Activated naive CD4-positive, alpha-beta T cell treated with anti-CD3 and anti-CD28 coated beads, Interleukin-2, amount 50 U/mL, for 24 hours (primary cell): ENCODE data around the gene TRAPPC13.
"Not testable (repeated sequence)": the region's sequence is repeated elsewhere in the genome, so short reads cannot be mapped to it uniquely, and the experiment has no call there.

Experiments
- H3K27ac Mint-ChIP-seq: one replicate; pipeline ENCODE4 v1.8.0; 2021; ENCODE audit warnings: mild to moderate bottlenecking, mixed read lengths
- H3K27me3 Mint-ChIP-seq: one replicate; pipeline ENCODE4 v1.8.0; 2021; ENCODE audit warnings: mixed read lengths
- H3K36me3 Mint-ChIP-seq: one replicate; pipeline ENCODE4 v1.8.0; 2021; ENCODE audit warnings: mixed read lengths
- H3K4me1 Mint-ChIP-seq: one replicate; pipeline ENCODE4 v1.8.0; 2021; ENCODE audit warnings: mixed read lengths
- H3K4me3 Mint-ChIP-seq: one replicate; pipeline ENCODE4 v1.8.0; 2021; ENCODE audit warnings: mild to moderate bottlenecking, mixed read lengths
- H3K9me3 Mint-ChIP-seq: one replicate; pipeline ENCODE4 v1.8.0; 2021; ENCODE audit warnings: mixed read lengths

Gene TRAPPC13

GRCh38 chr5:65624571-65625555 is at the start of gene TRAPPC13, which contains the start of gene SHLD3:
Gene TRAPPC13, plus strand, starts transcription at chr5:65625027. Its CDS starts 34 bp downstream, at chr5:65625061.
Gene SHLD3, plus strand, starts transcription at chr5:65625027. Its CDS starts 4,561 bp downstream, at chr5:65629588.
- H3K36me3 Mint-ChIP-seq: no peaks in the 10 kb centered on the region
- no peaks in the 10 kb centered on the region for H3K27me3 Mint-ChIP-seq
- peak within 1 kb of the TSS; percentile 96 for H3K4me3 Mint-ChIP-seq
- H3K27ac Mint-ChIP-seq: peak within 1 kb of the TSS; percentile 96
- H3K4me1 Mint-ChIP-seq: peaks cover 46% of the 10 kb centered on the region
- no peaks in the 10 kb centered on the region for H3K9me3 Mint-ChIP-seq

GRCh38 chr5:65577141-65577540 is 47.7 kb upstream of the TRAPPC13 start:
- Mint-ChIP-seq H3K9me3 (no peaks in the 10 kb centered on the region), H3K4me3 (no peak overlapping the region), H3K4me1 (peaks cover 46% of the 10 kb centered on the region), H3K27ac (no peak overlapping the region), H3K36me3 (peaks cover 11% of the 10 kb centered on the region), H3K27me3 (no peaks in the 10 kb centered on the region)

GRCh38 chr5:65588694-65589093 is 36.1 kb upstream of the TRAPPC13 start:
- peaks cover 17% of the 10 kb centered on the region for H3K36me3 Mint-ChIP-seq
- no peaks in the 10 kb centered on the region for H3K27me3 Mint-ChIP-seq
- H3K9me3 Mint-ChIP-seq: no peaks in the 10 kb centered on the region

GRCh38 chr5:65601761-65602160 is 23.1 kb upstream of the TRAPPC13 start:
- H3K27ac Mint-ChIP-seq, H3K27me3 Mint-ChIP-seq, H3K4me3 Mint-ChIP-seq, H3K9me3 Mint-ChIP-seq: not testable (repeated sequence)
- peaks cover 14% of the 10 kb centered on the region for H3K4me1 Mint-ChIP-seq
- H3K36me3 Mint-ChIP-seq: peaks cover 45% of the 10 kb centered on the region

More at GRCh38 chr5:65588694-65589093, 36.1 kb upstream of the TRAPPC13 start:
- H3K4me3 Mint-ChIP-seq: no peak overlapping the region
- H3K27ac Mint-ChIP-seq: no peak overlapping the region
- no peaks in the 10 kb centered on the region for H3K4me1 Mint-ChIP-seq

- Mint-ChIP-seq H3K4me1 (peaks cover 40% of the 10 kb centered on the region), H3K9me3 (no peaks in the 10 kb centered on the region), H3K36me3 (peaks cover 31% of the 10 kb centered on the region), H3K4me3 (no peak overlapping the region), H3K27ac (no peak overlapping the region), H3K27me3 (no peaks in the 10 kb centered on the region)
Observed at GRCh38 chr5:65611524-65611923, 13.3 kb upstream of the TRAPPC13 start.

- no peaks in the 10 kb centered on the region for H3K27me3 Mint-ChIP-seq
- H3K27ac Mint-ChIP-seq: no peak overlapping the region
- peaks cover 28% of the 10 kb centered on the region for H3K36me3 Mint-ChIP-seq
- H3K4me3 Mint-ChIP-seq: no peak overlapping the region
- H3K9me3 Mint-ChIP-seq: no peaks in the 10 kb centered on the region
- H3K4me1 Mint-ChIP-seq: peaks cover 42% of the 10 kb centered on the region
Observed at GRCh38 chr5:65612298-65612907, 12.4 kb upstream of the TRAPPC13 start.

GRCh38 chr5:65620021-65620420 is 4.8 kb upstream of the TRAPPC13 start:
- H3K4me1 Mint-ChIP-seq: peaks cover 59% of the 10 kb centered on the region
- no peak overlapping the region for H3K4me3 Mint-ChIP-seq
- peaks cover 2% of the 10 kb centered on the region for H3K36me3 Mint-ChIP-seq
- no peaks in the 10 kb centered on the region for H3K9me3 Mint-ChIP-seq
- no peaks in the 10 kb centered on the region for H3K27me3 Mint-ChIP-seq
- no peak overlapping the region for H3K27ac Mint-ChIP-seq

GRCh38 chr5:65621961-65622360 is 2.9 kb upstream of the TRAPPC13 start:
- H3K36me3 Mint-ChIP-seq, H3K27ac Mint-ChIP-seq, H3K27me3 Mint-ChIP-seq, H3K9me3 Mint-ChIP-seq: not testable (repeated sequence)
- Mint-ChIP-seq H3K4me1 (peaks cover 56% of the 10 kb centered on the region), H3K4me3 (peak overlapping the region; percentile 96)

GRCh38 chr5:65623482-65623881 is 1.3 kb upstream of the TRAPPC13 start:
- Mint-ChIP-seq H3K36me3 (no peaks in the 10 kb centered on the region), H3K27me3 (no peaks in the 10 kb centered on the region), H3K27ac (peak overlapping the region; percentile 96), H3K9me3 (no peaks in the 10 kb centered on the region), H3K4me1 (peaks cover 53% of the 10 kb centered on the region), H3K4me3 (peak overlapping the region; percentile 96)

GRCh38 chr5:65624025-65624570 is 729 bp upstream of the TRAPPC13 start, which contains the start of gene TRIM23:
Gene TRIM23, minus strand, starts transcription at chr5:65624333. Its CDS starts 59 bp downstream, at chr5:65624274.
- H3K9me3 Mint-ChIP-seq: no peaks in the 10 kb centered on the region
- peaks cover 47% of the 10 kb centered on the region for H3K4me1 Mint-ChIP-seq
- peak within 1 kb of the TSS; percentile 96 for H3K4me3 Mint-ChIP-seq
- H3K27me3 Mint-ChIP-seq: no peaks in the 10 kb centered on the region
- peak within 1 kb of the TSS; percentile 96 for H3K27ac Mint-ChIP-seq
- no peaks in the 10 kb centered on the region for H3K36me3 Mint-ChIP-seq

- H3K27ac Mint-ChIP-seq: peak overlapping the region; percentile 42
- peaks cover 41% of the 10 kb centered on the region for H3K4me1 Mint-ChIP-seq
- no peaks in the 10 kb centered on the region for H3K9me3 Mint-ChIP-seq
Observed at GRCh38 chr5:65625743-65626142, 916 bp downstream of the TRAPPC13 start.

GRCh38 chr5:65630981-65631380 is 6.2 kb downstream of the TRAPPC13 start:
- Mint-ChIP-seq H3K4me3 (no peak overlapping the region), H3K9me3 (no peaks in the 10 kb centered on the region), H3K27me3 (no peaks in the 10 kb centered on the region), H3K4me1 (peaks cover 31% of the 10 kb centered on the region), H3K36me3 (peaks cover 1% of the 10 kb centered on the region), H3K27ac (no peak overlapping the region)

More at GRCh38 chr5:65625743-65626142, 916 bp downstream of the TRAPPC13 start:
- Mint-ChIP-seq H3K36me3 (no peaks in the 10 kb centered on the region), H3K4me3 (peak overlapping the region; percentile 96), H3K27me3 (no peaks in the 10 kb centered on the region)

GRCh38 chr5:65640240-65640639 is 15.4 kb downstream of the TRAPPC13 start:
- H3K36me3 Mint-ChIP-seq: peaks cover 13% of the 10 kb centered on the region
- no peak overlapping the region for H3K4me3 Mint-ChIP-seq
- H3K27me3 Mint-ChIP-seq: no peaks in the 10 kb centered on the region
- H3K4me1 Mint-ChIP-seq: no peaks in the 10 kb centered on the region
- no peaks in the 10 kb centered on the region for H3K9me3 Mint-ChIP-seq
- H3K27ac Mint-ChIP-seq: no peak overlapping the region

GRCh38 chr5:65646938-65647337 is 22.1 kb downstream of the TRAPPC13 start:
- H3K4me1 Mint-ChIP-seq: no peaks in the 10 kb centered on the region
- no peak overlapping the region for H3K27ac Mint-ChIP-seq
- peaks cover 3% of the 10 kb centered on the region for H3K36me3 Mint-ChIP-seq
- H3K9me3 Mint-ChIP-seq: no peaks in the 10 kb centered on the region
- no peaks in the 10 kb centered on the region for H3K27me3 Mint-ChIP-seq
- H3K4me3 Mint-ChIP-seq: no peak overlapping the region

GRCh38 chr5:65647941-65648340 is 23.1 kb downstream of the TRAPPC13 start:
- no peaks in the 10 kb centered on the region for H3K4me1 Mint-ChIP-seq
- no peak overlapping the region for H3K4me3 Mint-ChIP-seq
- H3K27ac Mint-ChIP-seq: peak overlapping the region; percentile 25
- peaks cover 5% of the 10 kb centered on the region for H3K36me3 Mint-ChIP-seq
- H3K27me3 Mint-ChIP-seq: no peaks in the 10 kb centered on the region
- no peaks in the 10 kb centered on the region for H3K9me3 Mint-ChIP-seq
